ENCODE measurements around the gene OR51I1.

GRCh38 chr11:5420993-5421392, 20.3 kb downstream of the OR51I1 start:
- TF ChIP-seq CTCF (optimal IDR thresholded peaks at IDR 0.05 in 1 of 3, IDR thresholded peaks at IDR 0.05 in 1 of 3, conservative IDR thresholded peaks at IDR 0.05 in 1 of 3; ENCODE audit: extremely low read depth in 1 of 3, insufficient read depth in 2 of 3, low read length in 3 of 3), result no peak
- TF ChIP-seq EZH2 (IDR thresholded peaks at IDR 0.05; ENCODE audit: low read length), result no peak

All from keratinocyte (primary cell).